ENCODE measurements around the gene C1QL1.
"Not testable (repeated sequence)": the region's sequence is repeated elsewhere in the genome, so short reads cannot be mapped to it uniquely, and the experiment has no call there.

Gene C1QL1

GRCh38 chr17:44959821-44960531, 8.1 kb downstream of the C1QL1 start:
- DNase-seq, result no peak

DNA sequence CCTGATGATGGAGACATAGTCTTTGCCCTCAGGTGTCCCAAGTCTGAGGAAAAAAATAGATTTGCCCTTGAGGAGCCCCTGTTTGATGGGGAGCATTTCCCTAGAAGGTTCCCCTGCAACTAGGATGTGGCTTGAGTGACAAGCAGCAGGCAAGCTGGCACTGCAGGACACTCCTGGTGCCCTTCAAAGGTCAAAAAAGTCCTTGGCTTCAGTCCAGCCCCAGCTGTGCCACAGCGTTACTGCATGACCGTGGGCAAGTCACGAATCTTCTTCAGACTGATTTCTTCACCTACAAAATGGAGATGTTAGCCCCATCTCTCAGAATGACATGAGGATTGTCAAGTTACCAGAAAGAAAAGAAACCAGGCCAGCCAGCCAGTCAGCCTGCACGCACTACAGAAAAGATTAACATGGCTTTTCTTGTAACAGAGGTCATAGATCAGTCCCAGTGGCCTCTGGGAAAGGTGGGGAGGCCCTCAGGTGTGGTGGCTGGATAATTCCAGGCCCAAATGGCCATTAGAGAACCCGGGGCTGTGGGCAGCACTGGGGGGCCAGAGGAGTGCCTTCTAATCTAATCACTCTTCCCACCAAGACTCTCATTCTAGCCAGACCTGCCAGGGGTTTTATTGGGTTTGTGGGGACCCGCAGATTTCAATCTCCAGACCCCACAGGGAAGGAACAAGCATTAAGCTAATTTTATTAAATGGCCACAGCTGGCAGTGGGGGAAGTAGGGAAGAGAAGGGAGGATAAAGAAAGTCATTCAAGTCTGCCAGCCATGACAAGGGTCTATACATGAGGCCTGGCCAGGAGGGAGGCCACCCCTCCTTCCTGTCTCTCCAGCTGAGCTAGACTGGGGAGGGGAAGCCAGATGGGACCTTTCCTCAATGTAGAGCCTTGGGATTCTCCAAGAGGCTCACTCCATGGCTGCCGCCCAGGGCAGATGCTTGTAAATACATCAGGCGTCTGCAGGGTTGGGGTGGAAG, 10.8 kb downstream of the C1QL1 start:
- no peak for DNase-seq

GRCh38 chr17:44955674-44956425, 12.3 kb downstream of the C1QL1 start:
- DNase-seq, result no peak

GRCh38 chr17:44952946-44953475, 15.1 kb downstream of the C1QL1 start:
- no peak for DNase-seq

DNA sequence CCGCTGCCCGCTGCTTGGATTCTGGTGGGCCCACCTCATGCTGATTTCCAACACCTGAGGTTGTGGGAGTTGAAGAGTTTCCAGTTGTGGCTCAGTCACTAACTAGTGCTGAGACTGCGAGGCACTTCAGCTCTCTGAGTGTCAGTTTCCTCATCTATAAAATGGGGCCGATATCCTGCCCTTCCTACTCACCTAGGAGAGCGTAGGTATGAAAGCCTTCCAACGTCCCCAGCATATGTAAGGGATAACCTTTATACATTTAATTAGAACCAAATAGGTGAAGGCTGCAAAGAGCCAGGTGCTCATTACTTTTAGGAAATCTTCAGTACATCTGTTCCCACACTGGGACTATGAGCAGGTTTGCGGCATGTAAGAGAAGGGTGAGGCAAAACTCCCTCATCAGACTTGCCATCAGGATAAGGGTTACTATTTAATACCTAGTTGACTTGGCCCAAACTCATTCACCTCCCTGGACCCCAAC, 19.7 kb downstream of the C1QL1 start:
- no peak for DNase-seq

GRCh38 chr17:44947461-44948314, 20.4 kb downstream of the C1QL1 start, which contains the start of gene KIF18B:
TSS of gene KIF18B (minus strand) at chr17:44947773. CDS start at chr17:44936344, 11,429 bp downstream.
- DNase-seq, result peak; percentile 92

- not testable (repeated sequence) for DNase-seq
These were observed 22.5 kb downstream of the C1QL1 start for GRCh38 chr17:44945652-44946051.

GRCh38 chr17:44942456-44942855, 25.6 kb downstream of the C1QL1 start:
- no peak for DNase-seq

- DNase-seq, result no peak
These were observed 26.3 kb downstream of the C1QL1 start for GRCh38 chr17:44941712-44942331.

- DNase-seq, result no peak
These were observed 27.3 kb downstream of the C1QL1 start for GRCh38 chr17:44940768-44941167.

DNA sequence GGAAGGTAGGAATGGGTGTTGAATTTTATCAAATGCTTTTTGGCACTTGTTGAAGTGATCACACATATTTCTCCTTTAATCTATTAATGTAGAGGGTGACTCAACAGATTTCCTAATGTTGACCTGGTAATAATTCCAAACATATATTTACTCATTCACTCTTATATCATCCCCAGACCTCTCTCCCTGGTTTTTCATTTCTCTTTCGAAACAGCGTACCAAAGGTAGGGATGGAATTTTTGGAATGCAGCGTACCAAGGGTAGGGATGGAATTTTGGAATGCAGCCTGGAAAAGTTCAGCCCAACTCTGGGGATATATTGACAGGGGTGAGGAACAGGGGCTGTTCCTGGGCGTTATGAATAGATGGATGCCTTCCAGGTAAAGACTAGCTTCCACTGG, 27.8 kb downstream of the C1QL1 start:
- DNase-seq, result no peak

GRCh38 chr17:44935116-44935515, 33.0 kb downstream of the C1QL1 start:
- no peak for DNase-seq

DNA sequence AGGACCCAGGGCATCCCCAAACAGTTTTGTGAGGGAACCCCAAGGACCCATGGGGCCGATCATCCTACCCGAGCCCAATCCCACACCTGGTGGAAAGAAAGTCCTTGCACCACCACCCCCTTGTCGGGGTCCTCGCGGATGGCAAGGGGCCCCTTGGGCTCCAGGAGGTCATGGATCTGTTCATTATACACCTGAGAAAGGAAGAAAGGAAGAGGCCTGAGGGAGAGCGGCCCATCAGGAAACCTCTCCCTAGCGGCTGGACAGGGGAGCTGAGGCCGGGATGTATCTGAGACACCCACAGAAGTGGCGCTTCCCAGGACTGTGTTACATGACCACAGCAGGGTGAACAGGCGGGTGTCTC, 33.4 kb downstream of the C1QL1 start:
- DNase-seq, result no peak

- no peak for DNase-seq
These were observed 34.0 kb downstream of the C1QL1 start for GRCh38 chr17:44933824-44934744.

DNA sequence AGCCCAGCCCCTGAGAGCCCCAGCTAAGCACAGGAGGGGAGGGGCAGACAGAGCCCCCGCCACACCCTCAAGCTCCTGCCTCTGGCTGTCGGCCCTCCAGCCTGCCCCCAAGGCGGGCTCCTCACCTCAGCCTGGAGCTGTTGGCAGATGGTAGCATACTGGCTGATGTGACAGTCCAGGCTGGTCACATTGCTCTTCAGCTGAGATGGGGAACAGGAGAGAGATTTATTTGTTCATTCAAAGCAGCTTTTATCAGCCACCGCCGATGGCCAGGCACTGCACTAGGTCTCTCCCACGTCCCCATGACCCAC, 35.4 kb downstream of the C1QL1 start:
- DNase-seq, result no peak

DNA sequence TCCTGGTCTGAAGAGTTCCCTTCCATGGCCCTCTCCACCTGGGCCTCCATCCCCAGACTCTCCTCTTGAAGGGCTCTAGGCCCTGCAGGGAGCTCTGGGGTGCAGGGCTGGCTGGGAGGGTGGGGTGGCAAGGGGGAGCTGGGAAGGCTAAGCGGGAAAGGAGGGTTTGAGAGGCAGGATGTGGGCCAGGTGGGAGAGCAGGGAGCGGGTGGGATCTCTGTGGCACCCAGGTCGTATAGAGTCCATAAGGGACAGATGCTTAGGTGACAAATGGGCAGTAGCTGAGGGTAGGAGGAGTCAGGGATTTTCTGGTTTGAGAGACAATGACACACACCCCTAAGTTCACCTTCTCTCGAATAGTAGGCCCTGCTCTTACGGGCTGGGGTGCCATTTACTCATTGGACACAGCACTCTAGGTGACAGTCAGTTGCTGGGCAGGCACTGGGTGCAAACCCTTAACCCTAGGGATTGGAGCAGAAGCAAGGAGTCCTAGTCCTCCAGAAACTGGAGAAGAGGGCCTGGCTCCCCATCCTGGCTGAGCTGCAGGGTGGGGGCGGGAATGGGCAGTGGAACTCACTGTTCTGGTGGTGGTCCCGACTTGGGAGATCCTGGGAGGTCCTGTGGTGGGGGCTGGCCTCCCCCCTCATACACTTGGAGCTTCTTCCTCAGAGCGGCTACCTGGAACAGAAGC, 35.9 kb downstream of the C1QL1 start:
- no peak for DNase-seq

DNA sequence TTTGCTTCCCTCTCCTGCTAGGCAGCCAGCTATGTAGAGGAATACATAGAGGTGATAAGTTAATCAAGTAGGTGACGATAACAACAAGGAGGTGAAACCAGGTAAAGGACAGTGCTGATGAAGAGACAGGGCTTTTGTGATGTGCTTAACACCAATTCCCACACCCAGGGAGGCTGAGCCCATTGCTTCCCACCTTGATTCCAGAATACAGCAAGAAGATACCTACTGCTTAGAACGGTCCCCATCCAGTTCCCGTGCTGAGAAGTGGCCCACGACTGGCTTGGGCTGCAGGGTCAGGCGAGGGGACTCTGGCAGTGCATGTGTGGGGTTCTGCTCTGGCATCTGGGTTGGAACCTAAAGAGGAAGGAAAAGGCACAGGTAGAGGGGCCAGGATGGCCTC, 36.7 kb downstream of the C1QL1 start:
- DNase-seq, result no peak

GRCh38 chr17:44930667-44931066, 37.4 kb downstream of the C1QL1 start:
- DNase-seq, result no peak

DNA sequence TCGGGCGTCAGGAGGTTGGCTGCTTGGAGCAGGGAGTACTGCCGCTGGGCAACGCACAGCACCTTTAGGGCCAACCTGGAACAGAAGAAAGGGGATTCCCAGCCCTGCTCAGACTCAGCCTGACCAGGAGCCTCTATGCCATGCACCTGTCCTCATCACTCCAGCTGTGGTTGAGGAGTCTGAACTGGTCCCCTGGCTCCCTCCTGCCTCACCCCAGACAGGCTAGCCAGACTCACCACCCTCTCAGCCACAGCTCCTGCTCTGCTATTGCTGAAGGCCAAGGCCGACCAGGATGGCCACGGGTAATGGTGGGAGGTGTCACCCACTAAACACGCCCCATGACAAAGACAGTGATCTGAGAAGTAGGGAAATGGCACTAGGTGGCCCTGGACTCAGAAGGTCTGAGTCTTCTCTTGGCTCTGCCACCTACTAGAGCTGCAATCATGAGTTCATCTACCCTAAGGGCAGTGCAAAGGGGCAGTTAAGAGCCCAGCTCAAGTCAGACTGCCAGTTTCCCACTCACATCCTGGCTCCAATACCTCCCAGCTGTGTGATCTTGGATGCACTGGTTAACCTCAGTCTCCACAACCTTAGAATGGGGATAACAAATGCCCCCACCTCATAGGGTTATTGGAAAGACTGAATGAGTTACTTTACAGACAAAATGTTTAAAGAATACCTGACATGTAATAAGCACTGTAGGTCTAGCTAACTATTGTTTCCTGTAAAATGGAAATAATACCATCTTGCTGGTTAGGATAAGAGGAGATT, 39.0 kb downstream of the C1QL1 start:
- DNase-seq, result no peak

Measured in NCI-H2227 treated with DMSO at 0.1 percent for 48 hours (cell line).